OCI-LY1 (cell line): ENCODE results near the gene FUT4.
"Not testable (repeated sequence)": the region's sequence is repeated elsewhere in the genome, so short reads cannot be mapped to it uniquely, and the experiment has no call there.

Experiments used
- H2AFZ ChIP-seq: fragments of 200-600 bp; sonication (generic), shearing (Covaris generic); 2 replicates; pipeline ENCODE4 v1.6.0; 2014; ENCODE audit warnings: antibody characterized with exemption, mild to moderate bottlenecking, low read length
- H3F3A ChIP-seq: fragments of 200-600 bp; sonication (generic), shearing (Covaris generic); 2 replicates; pipeline ENCODE4 v1.6.0; 2014; ENCODE audit warnings: mild to moderate bottlenecking, antibody characterized with exemption, low read length, moderate library complexity; ENCODE audit not compliant: insufficient read depth
- H3K27ac ChIP-seq: fragments of 200-600 bp; sonication (generic); 2 replicates; pipeline ENCODE4 v1.5.1; 2014; ENCODE audit warnings: low read length, mixed run types, mild to moderate bottlenecking, low read depth; ENCODE audit not compliant: poor library complexity, severe bottlenecking
- H3K27me3 ChIP-seq: fragments of 200-600 bp; sonication (generic); 2 replicates; pipeline ENCODE4 v1.6.0; 2014; ENCODE audit warnings: antibody characterized with exemption, mild to moderate bottlenecking, low read length, moderate library complexity; ENCODE audit not compliant: insufficient read depth
- H3K36me3 ChIP-seq: fragments of 200-600 bp; sonication (generic); 2 replicates; pipeline ENCODE4 v1.6.1; 2014; ENCODE audit warnings: mild to moderate bottlenecking, antibody characterized with exemption, low read length, moderate library complexity, mixed read lengths; ENCODE audit not compliant: insufficient read depth
- H3K4me1 ChIP-seq: fragments of 200-600 bp; sonication (generic); 2 replicates; pipeline ENCODE4 v1.5.1; 2014; ENCODE audit warnings: mild to moderate bottlenecking, low read length, moderate library complexity; ENCODE audit not compliant: insufficient read depth, severe bottlenecking
- H3K4me2 ChIP-seq: fragments of 200-600 bp; sonication (generic), shearing (Covaris generic); 2 replicates; pipeline ENCODE4 v1.6.1; 2014; ENCODE audit warnings: low read length
- H3K4me3 ChIP-seq: fragments of 200-600 bp; sonication (generic); 2 replicates; pipeline ENCODE4 v1.5.1; 2014; ENCODE audit warnings: low read length, low read depth, mild to moderate bottlenecking, mixed read lengths; ENCODE audit not compliant: poor library complexity, severe bottlenecking
- H3K79me2 ChIP-seq: fragments of 200-600 bp; shearing (Covaris generic); 2 replicates; pipeline ENCODE4 v1.6.1; 2016; ENCODE audit warnings: mixed run types, low read length, mixed read lengths; ENCODE audit not compliant: insufficient read depth
- H3K9ac ChIP-seq: fragments of 200-600 bp; sonication (generic), shearing (Covaris generic); 2 replicates; pipeline ENCODE4 v1.6.1; 2014; ENCODE audit warnings: mild to moderate bottlenecking, low read length, mixed read lengths
- H3K9me2 ChIP-seq: fragments of 200-600 bp; sonication (generic), shearing (Covaris generic); 2 replicates; pipeline ENCODE4 v1.6.1; 2014; ENCODE audit warnings: low read depth, mild to moderate bottlenecking, low read length, mixed read lengths
- H3K9me3 ChIP-seq: fragments of 200-600 bp; shearing (Covaris generic); 2 replicates; pipeline ENCODE4 v1.6.1; 2014; ENCODE audit warnings: low read length, mixed read lengths
- H4K20me1 ChIP-seq: fragments of 200-600 bp; sonication (generic), shearing (Covaris generic); 2 replicates; pipeline ENCODE4 v1.6.0; 2016; ENCODE audit warnings: mild to moderate bottlenecking, low read length; ENCODE audit not compliant: insufficient read depth
- EZH2 ChIP-seq: fragments of 200-600 bp; sonication (generic), shearing (Covaris generic); IDR thresholded peaks from 2 replicates; pipeline ENCODE4 v1.8.0; 2017; ENCODE audit warnings: borderline replicate concordance, mixed run types, mild to moderate bottlenecking, antibody characterized with exemption, low read length, moderate library complexity, mixed read lengths
- TF ChIP-seq, protein P1 (sequence below): fragments of 200-600 bp; sonication (generic), shearing (Covaris generic); IDR thresholded peaks from 2 replicates; pipeline ENCODE4 v1.5.1; 2017; ENCODE audit warnings: mild to moderate bottlenecking, antibody characterized with exemption, low read length, moderate library complexity, mixed read lengths

The FUT4 gene

DNA sequence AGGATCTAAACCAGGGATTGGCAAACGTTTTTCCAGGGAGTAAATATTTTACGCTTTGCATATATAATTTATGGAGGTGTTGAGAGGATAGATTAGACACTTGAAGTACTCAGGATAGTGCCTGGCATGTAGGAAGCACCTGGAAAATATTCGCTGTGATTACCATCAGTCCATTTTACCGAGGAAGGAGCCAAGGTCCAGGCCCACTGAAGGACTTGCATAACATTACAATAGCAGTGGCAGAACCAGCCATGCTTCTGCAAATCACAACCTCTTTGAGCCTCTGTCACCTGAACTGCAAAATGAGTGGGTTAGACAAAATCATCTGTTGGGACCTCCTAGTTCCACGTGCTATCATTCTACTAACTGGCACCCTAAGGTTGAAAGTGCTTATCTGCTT, 5.4 kb downstream of the FUT4 start:
- Histone ChIP-seq H4K20me1 (no peaks in the 10 kb centered on the region), H3K9me3 (no peaks in the 10 kb centered on the region), H3K27ac (no peak overlapping the region), H3K9me2 (no peaks in the 10 kb centered on the region), H3K27me3 (no peaks in the 10 kb centered on the region), H2AFZ (no peak overlapping the region), H3K79me2 (no peaks in the 10 kb centered on the region), H3K9ac (no peak overlapping the region), H3K36me3 (no peaks in the 10 kb centered on the region), H3K4me3 (no peak overlapping the region), H3F3A (no peaks in the 10 kb centered on the region), H3K4me2 (no peak overlapping the region), H3K4me1 (no peaks in the 10 kb centered on the region)
- no peak for TF ChIP-seq EZH2
- TF ChIP-seq, protein P1, sequence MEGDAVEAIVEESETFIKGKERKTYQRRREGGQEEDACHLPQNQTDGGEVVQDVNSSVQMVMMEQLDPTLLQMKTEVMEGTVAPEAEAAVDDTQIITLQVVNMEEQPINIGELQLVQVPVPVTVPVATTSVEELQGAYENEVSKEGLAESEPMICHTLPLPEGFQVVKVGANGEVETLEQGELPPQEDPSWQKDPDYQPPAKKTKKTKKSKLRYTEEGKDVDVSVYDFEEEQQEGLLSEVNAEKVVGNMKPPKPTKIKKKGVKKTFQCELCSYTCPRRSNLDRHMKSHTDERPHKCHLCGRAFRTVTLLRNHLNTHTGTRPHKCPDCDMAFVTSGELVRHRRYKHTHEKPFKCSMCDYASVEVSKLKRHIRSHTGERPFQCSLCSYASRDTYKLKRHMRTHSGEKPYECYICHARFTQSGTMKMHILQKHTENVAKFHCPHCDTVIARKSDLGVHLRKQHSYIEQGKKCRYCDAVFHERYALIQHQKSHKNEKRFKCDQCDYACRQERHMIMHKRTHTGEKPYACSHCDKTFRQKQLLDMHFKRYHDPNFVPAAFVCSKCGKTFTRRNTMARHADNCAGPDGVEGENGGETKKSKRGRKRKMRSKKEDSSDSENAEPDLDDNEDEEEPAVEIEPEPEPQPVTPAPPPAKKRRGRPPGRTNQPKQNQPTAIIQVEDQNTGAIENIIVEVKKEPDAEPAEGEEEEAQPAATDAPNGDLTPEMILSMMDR, result no peak

DNA sequence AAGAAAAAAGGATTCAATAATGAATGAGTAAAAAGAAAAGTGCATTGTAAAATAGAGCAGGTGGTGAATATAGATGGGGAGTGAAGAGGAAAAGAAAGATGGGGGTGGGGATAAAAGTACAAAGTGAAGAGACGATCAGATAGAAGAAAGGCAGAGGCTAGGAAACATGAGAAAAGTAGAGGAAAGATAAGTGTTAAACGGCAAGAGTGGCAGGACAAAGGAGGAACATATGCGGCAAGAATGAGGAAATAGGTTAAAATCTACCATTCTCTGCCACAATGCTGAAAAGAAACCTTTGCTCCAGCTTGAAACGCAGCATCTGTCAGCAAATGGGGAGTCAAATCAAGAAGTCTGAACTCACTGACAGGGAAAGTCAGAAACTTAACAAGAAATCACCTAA, 6.8 kb downstream of the FUT4 start:
- Histone ChIP-seq H3F3A (no peaks in the 10 kb centered on the region), H3K4me1 (no peaks in the 10 kb centered on the region), H3K36me3 (no peaks in the 10 kb centered on the region), H4K20me1 (no peaks in the 10 kb centered on the region), H3K27me3 (no peaks in the 10 kb centered on the region), H3K9me3 (no peaks in the 10 kb centered on the region), H3K4me2 (no peak overlapping the region), H3K79me2 (no peaks in the 10 kb centered on the region), H3K9ac (no peak overlapping the region), H3K9me2 (no peaks in the 10 kb centered on the region), H2AFZ (no peak overlapping the region), H3K27ac (no peak overlapping the region), H3K4me3 (no peak overlapping the region)
- TF ChIP-seq EZH2, result no peak
- TF ChIP-seq, protein P1, result no peak

DNA sequence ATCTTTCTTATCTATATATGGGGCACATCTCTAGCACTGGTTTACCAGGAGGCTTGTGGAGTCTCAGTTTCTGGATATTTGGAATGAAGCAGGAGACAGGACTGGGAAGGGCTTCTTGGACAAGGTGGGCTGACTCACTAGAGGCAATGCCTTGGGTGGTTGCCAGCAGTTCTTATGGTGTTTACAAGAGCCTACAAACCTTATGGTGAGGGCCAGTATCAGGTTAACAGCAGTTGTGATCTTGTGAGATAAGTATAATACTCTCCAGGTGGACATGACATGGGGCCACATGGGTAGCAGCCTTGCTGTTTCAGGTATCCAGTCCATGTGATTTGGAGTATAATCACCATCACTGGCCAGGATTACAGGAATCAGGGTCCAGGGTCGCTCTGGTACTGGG, 10.2 kb downstream of the FUT4 start:
- no peak overlapping the region for H3K27ac ChIP-seq
- H3K4me2 ChIP-seq, result no peak overlapping the region
- no peaks in the 10 kb centered on the region for H3K9me2 ChIP-seq
- H3K9ac ChIP-seq, result no peak overlapping the region
- no peak overlapping the region for H3K4me3 ChIP-seq
- H3K27me3 ChIP-seq, result no peaks in the 10 kb centered on the region
- no peaks in the 10 kb centered on the region for H3K9me3 ChIP-seq
- no peaks in the 10 kb centered on the region for H3K79me2 ChIP-seq
- H3K36me3 ChIP-seq, result no peaks in the 10 kb centered on the region
- TF ChIP-seq, protein P1, result no peak
- TF ChIP-seq EZH2, result no peak
- no peaks in the 10 kb centered on the region for H3F3A ChIP-seq
- H3K4me1 ChIP-seq, result no peaks in the 10 kb centered on the region
- H4K20me1 ChIP-seq, result no peaks in the 10 kb centered on the region
- H2AFZ ChIP-seq, result no peak overlapping the region

DNA sequence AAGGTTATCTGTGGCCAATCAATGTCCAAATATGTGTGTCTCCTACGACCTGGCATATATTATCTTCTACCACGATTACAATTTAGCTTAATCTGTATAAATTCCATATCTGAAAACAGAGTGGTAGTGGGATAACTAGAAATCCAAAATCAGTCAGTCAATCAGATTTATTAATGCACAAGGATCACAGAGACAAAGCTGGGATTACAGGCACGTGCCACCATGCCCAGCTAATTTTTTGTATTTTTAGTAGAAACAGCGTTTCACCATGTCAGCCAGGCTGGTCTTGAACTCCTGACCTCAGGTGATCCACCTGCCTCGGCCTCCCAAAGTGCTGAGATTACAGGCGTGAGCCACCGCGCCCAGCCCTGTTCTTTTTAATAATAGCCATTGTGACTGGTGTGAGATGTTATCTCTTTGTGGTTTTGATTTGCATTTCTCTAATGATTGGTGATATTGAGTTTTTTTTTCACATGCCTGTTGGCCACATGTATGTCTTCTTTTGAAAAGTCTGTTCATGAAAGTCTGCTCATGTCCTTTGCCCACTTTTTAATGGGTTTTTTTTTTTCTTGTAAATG, 12.1 kb downstream of the FUT4 start:
- H3K27ac ChIP-seq, H2AFZ ChIP-seq: not testable (repeated sequence)

More for the DNA sequence above, 12.1 kb downstream of the FUT4 start:
- H3K4me1 ChIP-seq, H3K27me3 ChIP-seq, H3F3A ChIP-seq, H3K4me2 ChIP-seq, H4K20me1 ChIP-seq, H3K36me3 ChIP-seq, H3K9ac ChIP-seq, H3K9me3 ChIP-seq, H3K9me2 ChIP-seq, H3K79me2 ChIP-seq, H3K4me3 ChIP-seq: not testable (repeated sequence)
